HL-60 (cell line): ENCODE data around the gene PTPRQ.

ENCODE experiments used
- DNase-seq, 2 experiments: peaks; one replicate each; pipeline ENCODE4 v3.0.0-alpha.2; 2010 to 2020; ENCODE audit warnings: low read depth in 1 of 2, low spot score in 1 of 2
- H3K27ac ChIP-seq: fragments of 250-450 bp; sonication (Bioruptor Pico); replicated peaks from 2 replicates; pipeline ENCODE4 v1.5.1; 2020; ENCODE audit warnings: mild to moderate bottlenecking, moderate library complexity
- H3K27me3 ChIP-seq: fragments of 250-450 bp; sonication (Bioruptor Pico); 2 replicates; pipeline ENCODE4 v1.5.1; 2021; ENCODE audit warnings: mild to moderate bottlenecking, moderate library complexity; ENCODE audit not compliant: insufficient read depth, poor library complexity, severe bottlenecking
- H3K4me3 ChIP-seq: replicated peaks from 2 replicates; pipeline ENCODE4 v1.5.1; 2011; ENCODE audit warnings: mild to moderate bottlenecking, control low read depth, low read length; ENCODE audit not compliant: insufficient read depth
- CTCF ChIP-seq: IDR thresholded peaks from one replicate; pipeline ENCODE4 v1.5.1; 2011; ENCODE audit warnings: low read length, control low read depth, inconsistent platforms; ENCODE audit not compliant: insufficient read depth
- GABPA ChIP-seq: IDR thresholded peaks from 2 replicates; pipeline ENCODE4 v1.6.1; 2012; ENCODE audit warnings: low read depth
- POLR2AphosphoS5 ChIP-seq: IDR thresholded peaks from 2 replicates; pipeline ENCODE4 v1.6.1; 2012; ENCODE audit warnings: low read depth
- REST ChIP-seq: IDR thresholded peaks from 2 replicates; pipeline ENCODE4 v1.6.1; 2012; ENCODE audit warnings: low read depth; ENCODE audit not compliant: insufficient replicate concordance
- SPI1 ChIP-seq: IDR thresholded peaks from 2 replicates; pipeline ENCODE4 v1.6.1; 2012; ENCODE audit warnings: low read depth, mild to moderate bottlenecking, borderline replicate concordance

The PTPRQ gene

GRCh38 chr12:80512781-80513180 is 68.7 kb downstream of the PTPRQ start:
- Histone ChIP-seq H3K4me3 (no peak overlapping the region), H3K27me3 (peaks cover 4% of the 10 kb centered on the region), H3K27ac (no peak overlapping the region)
- DNase-seq = no peak
- TF ChIP-seq SPI1 (no peak), GABPA (no peak), CTCF (no peak), POLR2AphosphoS5 (no peak), REST (no peak)

- Histone ChIP-seq H3K27me3 (peaks cover 4% of the 10 kb centered on the region), H3K27ac (no peak overlapping the region), H3K4me3 (no peak overlapping the region)
- TF ChIP-seq GABPA (no peak), REST (no peak), SPI1 (no peak), POLR2AphosphoS5 (no peak), CTCF (no peak)
- no peak for DNase-seq
Measured at GRCh38 chr12:80513211-80513610, 69.2 kb downstream of the PTPRQ start.

- Histone ChIP-seq H3K4me3 (no peak overlapping the region), H3K27me3 (peaks cover 4% of the 10 kb centered on the region), H3K27ac (no peak overlapping the region)
- DNase-seq = no peak
- TF ChIP-seq REST = no peak
- TF ChIP-seq POLR2AphosphoS5 = no peak
- TF ChIP-seq GABPA = no peak
- TF ChIP-seq SPI1 = no peak
- no peak for TF ChIP-seq CTCF
Measured at GRCh38 chr12:80517655-80518054, 73.6 kb downstream of the PTPRQ start.
